Retinal pigment epithelial cell (primary cell): Measurements from ENCODE around the gene MGAT3.

ENCODE experiments used
- DNase-seq: peaks from one replicate; pipeline ENCODE4 v3.0.0-alpha.2; 2010; ENCODE audit warnings: low read depth
- H3K4me3 ChIP-seq: 2 replicates; pipeline ENCODE4 v1.5.1; 2011; ENCODE audit warnings: mild to moderate bottlenecking, low read length, control low read depth, moderate library complexity
- TF ChIP-seq, protein P1 (sequence below): conservative IDR thresholded peaks from 2 replicates; pipeline ENCODE4 v1.5.1; 2011; ENCODE audit warnings: low read depth, low read length, control low read depth, inconsistent platforms

Gene MGAT3

DNA sequence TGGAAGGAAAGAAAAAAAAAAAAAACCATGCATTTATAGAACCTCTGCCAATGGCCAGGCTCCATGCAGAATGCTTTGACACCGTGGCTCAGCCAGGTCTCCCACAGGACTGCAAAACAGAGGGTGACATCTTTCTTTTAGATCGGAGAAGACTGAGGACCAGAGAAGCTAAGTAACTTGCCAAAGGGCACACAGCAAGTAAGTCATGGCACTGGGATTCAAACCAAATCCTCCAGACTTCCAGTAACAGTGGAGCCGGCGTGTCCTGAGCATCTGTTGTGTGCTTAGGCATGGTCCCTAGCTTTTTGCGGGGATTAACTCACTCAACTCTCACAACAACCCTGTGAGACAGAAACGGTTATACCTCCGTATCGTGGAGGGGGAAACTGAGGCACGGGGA is 20.7 kb downstream of the MGAT3 start:
- DNase-seq = no peak

DNA sequence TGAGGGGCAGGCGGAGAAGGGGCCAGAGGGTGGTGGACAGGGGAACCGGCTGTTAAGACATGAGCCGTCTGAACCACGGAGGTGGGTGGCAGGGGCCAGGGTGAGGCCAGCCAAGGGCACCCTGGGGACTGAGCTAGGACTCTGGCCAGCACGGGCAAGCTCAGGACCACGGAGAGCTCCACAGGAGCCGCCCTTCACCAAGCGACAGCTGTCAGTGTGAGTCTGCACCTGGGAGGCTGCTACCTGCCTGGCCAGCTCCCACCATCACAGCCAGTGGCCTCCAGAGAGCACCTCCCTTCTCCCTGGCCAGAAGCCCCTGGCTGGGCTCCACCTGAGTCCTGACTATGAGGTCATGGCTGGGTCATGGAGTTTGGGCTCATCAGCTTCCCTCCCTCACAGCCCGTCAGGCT is 21.6 kb downstream of the MGAT3 start:
- TF ChIP-seq, protein P1, sequence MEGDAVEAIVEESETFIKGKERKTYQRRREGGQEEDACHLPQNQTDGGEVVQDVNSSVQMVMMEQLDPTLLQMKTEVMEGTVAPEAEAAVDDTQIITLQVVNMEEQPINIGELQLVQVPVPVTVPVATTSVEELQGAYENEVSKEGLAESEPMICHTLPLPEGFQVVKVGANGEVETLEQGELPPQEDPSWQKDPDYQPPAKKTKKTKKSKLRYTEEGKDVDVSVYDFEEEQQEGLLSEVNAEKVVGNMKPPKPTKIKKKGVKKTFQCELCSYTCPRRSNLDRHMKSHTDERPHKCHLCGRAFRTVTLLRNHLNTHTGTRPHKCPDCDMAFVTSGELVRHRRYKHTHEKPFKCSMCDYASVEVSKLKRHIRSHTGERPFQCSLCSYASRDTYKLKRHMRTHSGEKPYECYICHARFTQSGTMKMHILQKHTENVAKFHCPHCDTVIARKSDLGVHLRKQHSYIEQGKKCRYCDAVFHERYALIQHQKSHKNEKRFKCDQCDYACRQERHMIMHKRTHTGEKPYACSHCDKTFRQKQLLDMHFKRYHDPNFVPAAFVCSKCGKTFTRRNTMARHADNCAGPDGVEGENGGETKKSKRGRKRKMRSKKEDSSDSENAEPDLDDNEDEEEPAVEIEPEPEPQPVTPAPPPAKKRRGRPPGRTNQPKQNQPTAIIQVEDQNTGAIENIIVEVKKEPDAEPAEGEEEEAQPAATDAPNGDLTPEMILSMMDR = no peak
- no peak for DNase-seq
- no peak overlapping the region for H3K4me3 ChIP-seq

More for the DNA sequence above, 20.7 kb downstream of the MGAT3 start:
- TF ChIP-seq, protein P1 = no peak
- no peak overlapping the region for H3K4me3 ChIP-seq

DNA sequence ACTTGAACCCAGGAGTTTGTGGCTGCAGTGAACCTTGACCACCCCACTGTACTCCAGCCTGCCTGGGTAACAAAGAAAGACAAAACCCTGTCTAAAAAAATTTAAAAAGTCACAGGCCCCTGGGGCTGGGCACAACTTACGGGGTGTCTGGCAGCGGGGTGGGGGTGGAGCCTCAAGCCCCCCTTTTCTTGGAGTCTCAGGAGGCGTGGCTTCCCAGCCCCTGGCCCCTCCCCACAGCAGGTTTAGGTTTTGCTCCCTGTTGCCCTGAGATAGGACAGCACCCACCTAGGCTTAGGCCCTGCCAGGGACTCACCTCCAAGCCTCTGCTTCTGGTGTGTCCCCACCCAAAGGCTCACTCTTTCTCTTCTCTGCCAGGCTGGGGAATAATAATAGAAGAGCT is 22.4 kb downstream of the MGAT3 start:
- no peak overlapping the region for H3K4me3 ChIP-seq
- TF ChIP-seq, protein P1 = no peak
- DNase-seq = no peak

DNA sequence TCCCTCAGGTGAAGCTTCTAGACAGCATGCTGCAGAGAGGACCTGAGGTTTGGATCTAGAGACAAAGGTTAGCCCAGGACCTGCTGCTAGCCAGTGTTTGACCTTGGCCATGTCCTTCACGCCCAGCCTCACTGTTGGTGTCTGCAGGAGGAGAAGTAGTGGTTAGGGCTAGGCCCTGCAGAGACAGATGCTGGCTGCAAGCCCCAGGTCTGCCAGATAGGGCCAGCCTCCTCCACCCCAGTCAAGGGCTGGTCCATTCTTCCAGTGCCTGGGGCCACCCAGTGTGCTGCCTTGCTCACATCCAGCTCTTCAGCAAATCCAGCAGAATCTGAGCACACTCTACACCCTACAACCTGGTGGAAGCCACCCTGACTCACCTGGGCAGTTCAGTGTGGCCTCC is 23.7 kb downstream of the MGAT3 start:
- TF ChIP-seq, protein P1 = no peak
- no peak overlapping the region for H3K4me3 ChIP-seq
- DNase-seq = no peak

DNA sequence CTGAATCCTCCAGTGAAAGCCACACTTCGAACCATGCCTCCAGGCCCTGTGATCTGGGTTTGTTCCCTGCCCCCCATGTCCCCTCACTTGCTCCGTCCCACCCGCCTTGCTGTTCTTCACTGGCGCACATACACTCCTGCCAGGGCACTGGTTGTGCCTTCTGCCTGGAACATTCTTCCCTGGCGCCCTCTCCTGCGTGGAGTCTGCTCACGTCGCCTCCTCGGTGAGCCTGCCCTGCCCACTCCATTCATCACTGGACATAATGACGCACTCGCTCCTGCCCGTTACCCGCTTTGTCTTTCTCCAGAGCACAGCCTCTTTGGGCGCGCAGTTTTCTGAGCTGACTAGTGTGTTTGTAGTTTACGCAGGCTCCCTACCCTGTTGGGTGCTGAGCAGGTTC is 24.2 kb downstream of the MGAT3 start:
- H3K4me3 ChIP-seq = no peak overlapping the region
- DNase-seq = no peak
- TF ChIP-seq, protein P1 = no peak

DNA sequence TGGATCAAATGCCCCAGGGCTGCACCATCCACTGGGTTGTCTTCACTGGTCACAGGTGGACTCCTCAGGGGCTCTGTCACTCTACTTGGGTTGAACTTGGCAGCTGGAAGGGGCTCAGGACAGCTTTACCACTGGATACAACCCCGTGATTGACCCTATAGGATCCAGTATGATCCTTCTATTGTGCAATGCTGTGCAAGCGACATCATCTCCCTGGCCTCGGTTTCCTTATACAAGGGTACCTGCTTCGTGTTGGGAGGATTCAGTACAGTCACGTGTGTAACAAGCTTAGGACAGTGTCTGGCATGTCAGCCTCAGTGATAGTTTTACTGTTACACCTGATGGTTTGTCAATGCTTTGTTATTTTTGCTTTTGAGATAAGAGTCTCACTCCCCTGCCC is 24.8 kb downstream of the MGAT3 start:
- DNase-seq = no peak
- TF ChIP-seq, protein P1 = no peak
- H3K4me3 ChIP-seq = no peak overlapping the region

DNA sequence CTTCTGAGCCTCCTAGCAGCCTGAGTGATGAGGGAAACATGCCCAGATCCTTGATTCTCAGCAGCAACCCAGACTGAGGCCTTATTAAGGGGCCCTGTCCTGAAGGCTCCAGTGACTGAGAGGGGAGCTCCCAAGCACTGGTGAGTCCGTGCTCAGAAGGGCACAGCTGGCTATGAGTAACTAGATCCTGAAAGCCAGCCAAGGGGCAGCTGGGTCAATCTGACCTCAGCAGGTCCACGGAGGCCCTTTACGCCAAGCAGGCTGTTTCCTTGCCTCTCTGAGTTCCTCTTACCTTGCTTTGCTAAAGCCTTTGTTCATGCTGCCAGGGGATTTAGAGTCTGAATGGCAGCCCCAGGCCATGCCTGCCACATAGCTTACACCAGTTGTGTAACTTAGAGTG is 26.0 kb downstream of the MGAT3 start:
- no peak overlapping the region for H3K4me3 ChIP-seq
- no peak for DNase-seq
- TF ChIP-seq, protein P1 = no peak
